DOHH2 (cell line): Measurements from ENCODE around the gene OR13C3.

ENCODE experiments used
- CTCF ChIP-seq: fragments of 200-600 bp; sonication (generic); IDR thresholded peaks from one replicate; pipeline ENCODE4 v1.5.1; 2014; ENCODE audit warnings: antibody characterized with exemption, mild to moderate bottlenecking, low read depth, low read length; ENCODE audit not compliant: poor library complexity, severe bottlenecking
- EZH2phosphoT487 ChIP-seq: fragments of 200-600 bp; sonication (generic); IDR thresholded peaks from 2 replicates; pipeline ENCODE4 v1.6.1; 2017; ENCODE audit warnings: borderline replicate concordance, mild to moderate bottlenecking, antibody characterized with exemption, low read length, moderate library complexity, mixed read lengths

- TF ChIP-seq CTCF: no peak
- TF ChIP-seq EZH2phosphoT487: no peak
Measured at GRCh38 chr9:104539275-104539674, 2.6 kb upstream of the OR13C3 start.
